GM18861 (cell line): ENCODE data around the gene TDRKH.

Experiments used
- ATAC-seq: cut with Tn5 transposase; IDR thresholded peaks from one replicate; pipeline ENCODE4 v1.9.1; 2021; ENCODE audit not compliant: unreplicated experiment

The TDRKH gene

GRCh38 chr1:151825204-151825603, 34.9 kb upstream of the TDRKH start:
- ATAC-seq = no peak

GRCh38 chr1:151823175-151823574, 32.9 kb upstream of the TDRKH start:
- no peak for ATAC-seq

- ATAC-seq = no peak
These were observed 32.1 kb upstream of the TDRKH start for GRCh38 chr1:151822404-151822803.

- ATAC-seq = no peak
These were observed 30.6 kb upstream of the TDRKH start for GRCh38 chr1:151820940-151821339.

DNA sequence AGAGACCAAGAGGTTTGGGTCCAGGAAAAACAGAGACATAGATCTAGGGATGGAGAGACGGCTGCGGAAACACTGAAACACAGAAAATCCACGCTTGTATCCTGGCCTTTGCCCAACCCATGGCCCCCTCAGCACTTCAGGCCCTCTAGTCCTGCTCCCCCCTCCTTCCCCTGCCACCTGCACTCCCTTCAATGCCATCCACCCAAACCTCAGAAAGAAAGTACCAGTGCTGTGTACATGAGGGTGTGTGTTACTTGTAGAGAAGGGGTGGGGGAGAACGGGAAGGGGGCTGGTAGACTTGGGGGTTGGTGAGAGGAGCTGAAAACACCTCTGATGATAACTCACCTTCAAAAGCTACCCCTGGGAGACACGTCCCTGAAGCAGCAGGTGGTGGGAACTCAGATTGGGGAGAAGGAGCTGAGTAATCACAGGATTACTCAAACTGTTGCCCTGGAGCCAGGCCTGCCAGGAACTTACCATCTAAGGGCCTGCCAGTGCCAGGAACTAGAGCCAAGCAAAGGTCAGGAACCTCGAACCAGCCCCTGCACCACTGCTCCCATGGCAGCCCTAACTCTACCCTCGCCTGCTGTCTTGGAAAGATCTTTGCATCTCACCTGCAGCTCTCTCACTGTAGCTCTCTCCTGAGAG, 29.8 kb upstream of the TDRKH start:
- no peak for ATAC-seq

GRCh38 chr1:151819227-151819835, 29.0 kb upstream of the TDRKH start:
- ATAC-seq = no peak

GRCh38 chr1:151817353-151817730, 27.0 kb upstream of the TDRKH start:
- ATAC-seq = no peak

DNA sequence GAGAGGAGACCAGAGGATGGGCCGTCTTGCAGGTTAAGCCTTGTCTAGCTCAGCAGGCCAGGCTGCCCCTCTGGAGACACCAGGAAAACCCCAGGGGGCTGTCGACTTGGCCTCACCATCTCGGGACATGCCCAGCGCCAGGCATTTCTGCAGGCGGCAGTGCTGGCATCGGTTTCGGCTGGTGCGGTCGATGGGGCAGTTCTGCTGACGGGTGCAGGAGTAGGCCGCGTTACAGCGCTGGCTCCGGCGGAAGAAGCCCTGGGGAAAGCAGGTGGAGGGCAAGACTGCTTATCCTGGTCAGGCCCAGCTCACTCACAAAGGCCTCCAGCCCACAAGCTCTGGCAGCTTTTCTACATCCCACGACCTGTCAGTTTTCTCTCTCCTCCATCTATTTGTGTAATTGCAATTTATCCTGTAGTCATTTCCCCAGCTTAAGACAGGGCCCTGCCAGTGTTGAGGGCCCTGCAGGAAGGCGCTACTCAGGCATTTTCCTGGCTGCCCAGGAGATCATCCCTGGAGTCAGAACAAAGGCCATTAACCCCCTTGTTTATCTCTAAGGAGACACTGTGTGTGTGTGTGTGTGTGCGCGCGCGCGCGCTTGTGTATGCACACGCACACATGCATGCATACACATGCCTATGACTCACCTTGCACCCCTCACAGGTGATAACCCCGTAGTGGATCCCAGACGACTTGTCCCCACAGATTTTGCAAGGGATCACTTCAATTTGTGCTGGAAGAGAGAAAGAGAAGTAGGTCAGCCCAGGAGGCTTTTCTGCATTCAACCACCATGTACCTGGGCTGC, 26.4 kb upstream of the TDRKH start:
- no peak for ATAC-seq

DNA sequence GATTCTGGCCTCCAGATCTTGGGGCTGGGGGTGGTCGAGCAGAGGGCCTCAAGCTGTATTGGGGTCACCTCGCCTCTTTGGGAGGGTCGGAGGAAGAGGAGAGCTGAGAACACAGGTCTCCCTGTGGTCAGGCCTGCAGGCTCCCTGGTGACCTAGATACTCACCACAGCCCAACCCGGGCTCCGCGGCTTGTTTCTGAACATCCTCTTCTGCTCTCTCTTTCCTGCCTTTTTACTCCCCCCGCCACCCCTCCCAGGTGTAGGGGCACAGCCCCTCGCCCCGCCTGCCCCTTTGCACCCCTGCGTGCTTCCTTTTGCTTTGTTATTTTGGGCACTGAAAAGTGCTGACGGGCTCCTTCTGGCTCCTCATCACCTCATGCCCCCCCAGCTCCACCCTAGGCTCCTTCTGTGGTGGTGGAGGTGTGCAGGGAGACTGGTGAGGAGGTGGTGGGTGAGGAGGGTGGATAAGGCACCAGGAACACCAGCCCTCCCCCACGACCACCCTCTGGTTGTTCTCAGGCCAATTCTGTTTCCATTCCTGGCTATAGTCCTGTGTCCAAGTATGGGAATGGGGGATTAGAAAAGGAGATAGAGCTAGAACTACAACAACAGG, 25.5 kb upstream of the TDRKH start:
- ATAC-seq = no peak

GRCh38 chr1:151814971-151815545, 24.8 kb upstream of the TDRKH start:
- ATAC-seq = no peak

- ATAC-seq = no peak
These were observed 24.1 kb upstream of the TDRKH start for GRCh38 chr1:151814426-151814825.

- ATAC-seq = no peak
These were observed 23.1 kb upstream of the TDRKH start for GRCh38 chr1:151813271-151813977.

- no peak for ATAC-seq
These were observed 20.9 kb upstream of the TDRKH start for GRCh38 chr1:151811181-151811580.

GRCh38 chr1:151809985-151810556, 19.8 kb upstream of the TDRKH start:
- no peak for ATAC-seq

- ATAC-seq = no peak
These were observed 19.1 kb upstream of the TDRKH start for GRCh38 chr1:151809290-151809984.

DNA sequence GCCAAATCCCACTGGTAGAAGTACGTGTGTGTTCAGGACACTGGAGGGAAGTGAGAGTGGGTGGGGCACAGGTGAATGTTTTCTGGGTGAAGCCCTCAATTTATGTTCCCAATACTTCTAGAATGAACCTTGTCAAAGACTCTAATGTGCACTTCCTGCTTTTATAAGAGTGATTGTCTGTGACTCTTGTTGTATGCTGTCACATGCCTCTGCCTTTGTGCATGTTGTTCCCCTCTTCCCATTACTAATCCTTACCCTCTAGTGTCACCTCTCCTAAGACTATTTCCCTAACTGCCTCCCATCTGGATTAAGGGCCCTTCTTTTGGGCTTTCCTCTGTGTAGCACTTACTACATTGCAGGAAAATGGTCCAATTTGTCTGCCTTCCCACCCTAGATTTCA, 17.5 kb upstream of the TDRKH start:
- no peak for ATAC-seq

DNA sequence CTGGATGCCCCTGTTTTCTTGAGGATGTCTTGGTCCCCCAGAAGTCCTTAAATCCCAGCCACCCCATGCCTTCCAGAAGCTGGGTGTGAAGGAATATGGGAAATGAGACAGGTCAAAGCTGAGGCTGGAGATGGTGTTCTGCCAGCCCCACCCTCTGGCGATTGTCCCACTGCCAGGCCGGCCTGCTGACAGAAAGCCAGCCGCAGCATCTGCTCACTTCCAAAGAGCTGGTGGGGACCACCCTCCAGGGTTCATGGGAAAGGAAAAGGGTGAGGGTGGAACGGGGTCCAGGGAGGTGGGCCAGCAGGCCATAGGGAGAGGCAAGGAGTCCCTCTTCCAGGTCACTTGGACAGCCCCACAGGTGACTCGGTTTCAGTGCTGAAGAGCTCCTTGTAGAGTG, 16.8 kb upstream of the TDRKH start:
- ATAC-seq = no peak

DNA sequence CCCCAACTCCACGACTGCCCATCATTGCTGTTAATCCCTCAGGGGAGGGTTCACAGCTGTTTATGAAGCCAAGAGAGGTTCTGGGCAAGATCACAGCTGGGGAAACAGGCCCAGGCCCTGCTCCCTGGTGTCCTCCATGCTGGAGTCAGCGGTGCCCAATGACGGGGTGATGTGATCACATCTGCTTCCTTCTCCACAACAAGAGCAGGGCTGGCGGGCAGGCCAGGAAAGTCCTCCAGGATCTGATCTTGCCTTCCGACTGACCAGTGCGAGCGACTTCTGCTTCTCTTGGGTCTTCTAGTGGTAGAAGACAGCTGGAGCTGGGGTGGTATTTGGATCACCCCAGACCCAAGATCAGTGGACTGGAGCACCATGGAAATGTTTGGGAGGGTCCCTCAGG, 15.9 kb upstream of the TDRKH start:
- no peak for ATAC-seq

DNA sequence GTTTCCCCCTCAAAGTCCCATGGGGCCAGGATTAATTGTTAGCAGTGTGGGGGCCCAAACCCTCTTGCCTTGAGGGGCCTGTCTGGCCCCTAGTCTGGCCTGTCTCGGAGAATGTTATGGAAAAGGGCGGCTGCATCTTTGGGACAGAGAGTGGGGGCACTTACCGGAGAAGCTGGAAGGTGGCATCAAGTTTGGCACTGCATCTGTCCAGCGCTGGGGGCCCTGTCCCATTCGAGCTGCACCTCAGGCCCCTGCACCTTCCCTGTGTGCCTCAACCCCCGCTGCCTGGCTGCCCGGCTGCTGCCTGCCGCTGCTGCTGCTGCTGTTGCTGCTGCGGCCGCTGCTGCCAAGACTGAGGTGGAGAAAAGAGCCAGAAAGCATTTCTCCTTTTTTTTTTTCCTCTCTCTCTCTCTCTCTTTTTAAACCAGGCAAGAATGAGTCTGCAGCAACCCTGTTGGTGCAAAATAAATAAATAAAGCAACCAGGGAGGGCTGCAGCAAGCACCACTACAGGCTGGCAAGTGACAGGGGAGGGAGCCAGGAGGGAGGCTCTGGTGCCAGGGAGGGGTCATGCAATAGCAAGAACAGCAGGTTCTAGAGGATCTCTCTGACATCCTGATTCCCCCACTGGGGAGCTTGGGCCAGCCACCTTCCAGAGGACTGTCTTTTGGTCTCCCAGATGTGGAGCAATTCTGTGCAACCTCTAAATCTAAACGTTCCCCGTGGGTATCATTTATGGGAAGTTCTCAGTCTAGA, 14.9 kb upstream of the TDRKH start, which contains the start of gene LINGO4:
Gene LINGO4 (minus strand): TSS at position 354 of the 755 bp plus-strand sequence. CDS start 2,715 bp downstream, outside the sequence.
- no peak for ATAC-seq
